ENCODE measurements around the gene SMYD3. TPM values are rescaled to one million over a fixed set of nuclear protein-coding genes. Genes with fewer than 3 reads are reported as not detected.
A peak's percentile ranks its signal among the peaks of the same experiment; 100 is the strongest.

Gene SMYD3
- total RNA-seq, 4 donors from 2014 or later = 12.0 to 15.0 (median 13.2) TPM

GRCh38 chr1:245710961-245711903 is 795.8 kb downstream of the SMYD3 start:
- H3K9me3 ChIP-seq = no peaks in the 10 kb centered on the region

GRCh38 chr1:245707941-245708340 is 799.1 kb downstream of the SMYD3 start:
- Histone ChIP-seq H3K36me3 (no peaks in the 10 kb centered on the region), H3K27ac (replicated peaks in 1 of 4) (no peak overlapping the region), H3K4me1 (no peaks in the 10 kb centered on the region), H3K9me3 (no peaks in the 10 kb centered on the region), H3K4me3 (no peak overlapping the region), H3K27me3 (no peaks in the 10 kb centered on the region)
- intact Hi-C loops (cut with DNase I) = no loop called here
- WGBS = 98% methylated on average over 5 of the region's 5 CpGs
- no peak for TF ChIP-seq POLR2A (IDR thresholded peaks at IDR 0.05; ENCODE audit: low read depth)
- TF ChIP-seq CTCF (IDR thresholded peaks at IDR 0.05) = no peak
- TF ChIP-seq POLR2AphosphoS5 (IDR thresholded peaks at IDR 0.05) = no peak
- TF ChIP-seq EP300 (IDR thresholded peaks at IDR 0.05) = no peak
- no peak for DNase-seq (ENCODE audit: extremely low spot score)

More at GRCh38 chr1:245710961-245711903, 795.8 kb downstream of the SMYD3 start:
- TF ChIP-seq POLR2A (IDR thresholded peaks at IDR 0.05; ENCODE audit: low read depth) (no peak), EP300 (IDR thresholded peaks at IDR 0.05) (no peak), CTCF (IDR thresholded peaks at IDR 0.05) (no peak), POLR2AphosphoS5 (IDR thresholded peaks at IDR 0.05) (no peak)
- 84% methylated on average over 26 of the region's 30 CpGs for WGBS
- no peak overlapping the region for H3K27ac ChIP-seq (replicated peaks in 1 of 4)
- intact Hi-C loops (cut with DNase I) = no loop called here
- DNase-seq (ENCODE audit: extremely low spot score) = peak; percentile 83
- no peak overlapping the region for H3K4me3 ChIP-seq
- no peaks in the 10 kb centered on the region for H3K36me3 ChIP-seq
- no peaks in the 10 kb centered on the region for H3K27me3 ChIP-seq
- no peaks in the 10 kb centered on the region for H3K4me1 ChIP-seq

- no peaks in the 10 kb centered on the region for H3K9me3 ChIP-seq
- H3K4me3 ChIP-seq = no peak overlapping the region
- no peaks in the 10 kb centered on the region for H3K36me3 ChIP-seq
- intact Hi-C loops (cut with DNase I) = no loop called here
- H3K27me3 ChIP-seq = no peaks in the 10 kb centered on the region
- H3K4me1 ChIP-seq = no peaks in the 10 kb centered on the region
- TF ChIP-seq POLR2AphosphoS5 (IDR thresholded peaks at IDR 0.05) = no peak
- no peak for TF ChIP-seq CTCF (IDR thresholded peaks at IDR 0.05)
- H3K27ac ChIP-seq (replicated peaks in 1 of 4) = no peak overlapping the region
- 85% methylated on average over 7 of the region's 7 CpGs for WGBS
- DNase-seq (ENCODE audit: extremely low spot score) = no peak
These were observed 802.3 kb downstream of the SMYD3 start for GRCh38 chr1:245704765-245705164.

GRCh38 chr1:245704341-245704740 is 802.7 kb downstream of the SMYD3 start:
- intact Hi-C loops (cut with DNase I) = no loop called here
- WGBS = 86% methylated on average over 3 of the region's 6 CpGs
- no peak for DNase-seq (ENCODE audit: extremely low spot score)
- Histone ChIP-seq H3K4me1 (no peaks in the 10 kb centered on the region), H3K36me3 (no peaks in the 10 kb centered on the region), H3K4me3 (no peak overlapping the region), H3K9me3 (no peaks in the 10 kb centered on the region), H3K27ac (replicated peaks in 1 of 4) (no peak overlapping the region), H3K27me3 (no peaks in the 10 kb centered on the region)
- TF ChIP-seq EP300 (IDR thresholded peaks at IDR 0.05) (no peak), POLR2AphosphoS5 (IDR thresholded peaks at IDR 0.05) (no peak), CTCF (IDR thresholded peaks at IDR 0.05) (no peak), POLR2A (IDR thresholded peaks at IDR 0.05; ENCODE audit: low read depth) (no peak)
